Trophoblast cell (in vitro differentiated cells and primary cell): ENCODE results near the gene COTL1. TPM values are rescaled to one million over a fixed set of nuclear protein-coding genes. Genes with fewer than 3 reads are reported as not detected.

Source experiments
- DNase-seq, 2 donors: peaks; one replicate each; pipeline ENCODE4 v3.0.0-alpha.2; 2016
- H2AFZ ChIP-seq: 2 replicates; pipeline ENCODE4 v1.6.1; 2013; ENCODE audit warnings: low read length, moderate library complexity, mild to moderate bottlenecking; ENCODE audit not compliant: insufficient read depth, poor library complexity
- H2AK5ac ChIP-seq: 2 replicates; pipeline ENCODE4 v1.6.1; 2013; ENCODE audit warnings: mild to moderate bottlenecking, low read length
- H2BK120ac ChIP-seq: 2 replicates; pipeline ENCODE4 v1.6.1; 2013; ENCODE audit warnings: low read length, mild to moderate bottlenecking, moderate library complexity; ENCODE audit not compliant: insufficient read depth, poor library complexity
- H2BK12ac ChIP-seq: 2 replicates; pipeline ENCODE4 v1.6.1; 2013; ENCODE audit warnings: mild to moderate bottlenecking, low read length, moderate library complexity
- H2BK5ac ChIP-seq: 2 replicates; pipeline ENCODE4 v1.6.1; 2013; ENCODE audit warnings: low read length, low read depth, moderate library complexity, mild to moderate bottlenecking; ENCODE audit not compliant: poor library complexity
- H3K14ac ChIP-seq: 2 replicates; pipeline ENCODE4 v1.6.1; 2013; ENCODE audit warnings: mild to moderate bottlenecking, low read length
- H3K18ac ChIP-seq: 2 replicates; pipeline ENCODE4 v1.6.1; 2013; ENCODE audit warnings: mild to moderate bottlenecking, low read length
- H3K23ac ChIP-seq: 2 replicates; pipeline ENCODE4 v1.6.1; 2013; ENCODE audit warnings: low read length
- H3K27ac ChIP-seq: 2 replicates; pipeline ENCODE4 v1.5.1; 2013; ENCODE audit warnings: low read depth, mild to moderate bottlenecking, inconsistent platforms, low read length, moderate library complexity
- H3K27me3 ChIP-seq: 2 replicates; pipeline ENCODE4 v1.6.1; 2013; ENCODE audit warnings: inconsistent platforms, mild to moderate bottlenecking, low read length, moderate library complexity; ENCODE audit not compliant: insufficient read depth
- H3K36me3 ChIP-seq, 2 experiments: 1 replicate in 1 of 2; 2 replicates in 1 of 2; pipeline ENCODE4 v1.6.1; 2013; ENCODE audit warnings: low read length in 2 of 2, mild to moderate bottlenecking in 2 of 2, moderate library complexity in 1 of 2; ENCODE audit not compliant: insufficient read depth in 2 of 2, control insufficient read depth in 1 of 2
- H3K4ac ChIP-seq: 2 replicates; pipeline ENCODE4 v1.6.1; 2013; ENCODE audit warnings: low read depth, mild to moderate bottlenecking, low read length, moderate library complexity
- H3K4me1 ChIP-seq, 2 experiments: 1 replicate in 1 of 2; 2 replicates in 1 of 2; pipeline ENCODE4 v1.6.1; 2013; ENCODE audit warnings: low read length in 2 of 2, mild to moderate bottlenecking in 2 of 2, moderate library complexity in 1 of 2; ENCODE audit not compliant: insufficient read depth in 2 of 2, control insufficient read depth in 1 of 2
- H3K4me2 ChIP-seq: 2 replicates; pipeline ENCODE4 v1.6.1; 2013; ENCODE audit warnings: inconsistent platforms, mild to moderate bottlenecking, low read length, moderate library complexity
- H3K4me3 ChIP-seq: 2 replicates; pipeline ENCODE4 v1.5.1; 2013; ENCODE audit warnings: mild to moderate bottlenecking, low read depth, low read length, inconsistent platforms
- H3K79me1 ChIP-seq: one replicate; pipeline ENCODE4 v1.6.1; 2013; ENCODE audit warnings: low read length
- H3K79me2 ChIP-seq: 2 replicates; pipeline ENCODE4 v1.6.1; 2013; ENCODE audit warnings: low read length, mild to moderate bottlenecking; ENCODE audit not compliant: control insufficient read depth, insufficient read depth, poor library complexity
- H3K9ac ChIP-seq: 2 replicates; pipeline ENCODE4 v1.6.1; 2013; ENCODE audit warnings: mild to moderate bottlenecking, low read length
- H3K9me3 ChIP-seq: 2 replicates; pipeline ENCODE4 v1.6.1; 2013; ENCODE audit warnings: low read depth, mild to moderate bottlenecking, control low read depth, inconsistent platforms, low read length; ENCODE audit not compliant: insufficient read depth
- H4K12ac ChIP-seq: 2 replicates; pipeline ENCODE4 v1.6.1; 2013; ENCODE audit warnings: low read depth, mild to moderate bottlenecking, low read length, moderate library complexity
- H4K8ac ChIP-seq: 2 replicates; pipeline ENCODE4 v1.6.1; 2013; ENCODE audit warnings: low read depth, mild to moderate bottlenecking, low read length, moderate library complexity
- H4K91ac ChIP-seq: one replicate; pipeline ENCODE4 v1.6.1; 2013; ENCODE audit warnings: low read depth, mild to moderate bottlenecking, low read length, moderate library complexity
- WGBS: extraction: QIAGEN DNeasy Blood & Tissue Kit; methylation state at CpG from one replicate; pipeline ENCODE4 v1.1.7; 2013; ENCODE audit warnings: missing lambda C conversion rate; ENCODE audit not compliant: insufficient read length, insufficient coverage; ENCODE audit errors: extremely low coverage; 5-methylcytosine and 5-hydroxymethylcytosine counted together
- polyA plus RNA-seq: library from polyadenylated mRNA; stranded (reverse); fragments of 200-250 nt; gene quantifications from 2 replicates; pipeline ENCODE4 v1.2.3, GENCODE V29; 2013

Gene COTL1
- polyA plus RNA-seq = 194 and 199 TPM in 2 replicates

- peak within 1 kb of the TSS; percentile 75 for H3K9ac ChIP-seq
- H3K4me1 ChIP-seq = peaks cover 8 to 10% of the 10 kb centered on the region in 2 experiments
- whole genome bisulfite sequencing = 100% methylated on average over 2 of the region's 76 CpGs
- DNase-seq = peak; percentile 98
- H2BK5ac ChIP-seq = peak within 1 kb of the TSS; percentile 78
- peak within 1 kb of the TSS; percentile 91 for H3K27ac ChIP-seq
- H2BK120ac ChIP-seq = peak within 1 kb of the TSS; percentile 82
- peak within 1 kb of the TSS; percentile 22 for H4K12ac ChIP-seq
- H4K91ac ChIP-seq = peak within 1 kb of the TSS; percentile 84
- H2BK12ac ChIP-seq = no peak within 1 kb of the TSS
- peak within 1 kb of the TSS; percentile 95 for H3K4me2 ChIP-seq
- H3K9me3 ChIP-seq = no peaks in the 10 kb centered on the region
- peak within 1 kb of the TSS; percentile 94 for H3K4me3 ChIP-seq
- H3K14ac ChIP-seq = peak within 1 kb of the TSS; percentile 45
- peaks cover 13% of the 10 kb centered on the region for H3K79me1 ChIP-seq
- peaks cover 16% of the 10 kb centered on the region for H3K79me2 ChIP-seq
- H3K4ac ChIP-seq = peak within 1 kb of the TSS; percentile 42
- H3K18ac ChIP-seq = peak within 1 kb of the TSS; percentile 74
- H3K36me3 ChIP-seq = peaks cover 11 to 16% of the 10 kb centered on the region in 2 experiments
- H2AFZ ChIP-seq = peak within 1 kb of the TSS; percentile 59
- H3K23ac ChIP-seq = no peak within 1 kb of the TSS
- H2AK5ac ChIP-seq = no peak within 1 kb of the TSS
- H4K8ac ChIP-seq = peak within 1 kb of the TSS; percentile 81
- H3K27me3 ChIP-seq = no peaks in the 10 kb centered on the region
Observed at GRCh38 chr16:84617791-84618580, at the start of gene COTL1. TSS of gene COTL1 (minus strand) at chr16:84618078. CDS start at chr16:84617914, 164 bp downstream.

DNA sequence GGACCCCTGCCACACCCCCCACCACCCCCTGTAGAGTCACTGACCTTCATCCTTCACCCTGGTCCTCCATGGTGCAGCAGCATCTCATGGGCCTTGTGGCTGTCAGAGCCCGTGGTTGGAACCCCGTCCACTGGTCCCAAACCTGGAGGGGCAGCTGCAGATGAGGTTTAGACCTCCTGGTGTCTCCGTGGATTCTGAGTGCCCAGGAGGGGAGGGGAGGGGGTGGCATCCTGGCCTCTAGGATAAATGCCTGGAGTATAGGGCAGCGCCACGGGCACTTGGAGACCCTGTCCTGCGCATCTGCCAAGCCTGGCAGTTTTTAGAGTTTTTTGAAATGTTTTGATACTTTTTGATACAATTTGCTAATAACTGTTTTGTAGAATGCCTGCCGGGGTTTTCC, 48.0 kb upstream of the COTL1 start:
- no peak overlapping the region for H2BK120ac ChIP-seq
- H3K79me2 ChIP-seq = no peaks in the 10 kb centered on the region
- no peaks in the 10 kb centered on the region for H3K79me1 ChIP-seq
- no peak overlapping the region for H4K12ac ChIP-seq
- no peak overlapping the region for H4K91ac ChIP-seq
- H3K23ac ChIP-seq = no peak overlapping the region
- no peak overlapping the region for H2BK5ac ChIP-seq
- no peak overlapping the region for H3K18ac ChIP-seq
- no peak overlapping the region for H3K9ac ChIP-seq
- peaks cover 20 to 36% of the 10 kb centered on the region in 2 experiments for H3K36me3 ChIP-seq
- no peaks in the 10 kb centered on the region for H3K4me1 ChIP-seq
- no peak overlapping the region for H3K14ac ChIP-seq
- no peak overlapping the region for H4K8ac ChIP-seq
- no peaks in the 10 kb centered on the region for H3K9me3 ChIP-seq
- DNase-seq = no peak
- no peak overlapping the region for H3K4me3 ChIP-seq
- no peak overlapping the region for H3K4ac ChIP-seq
- no peaks in the 10 kb centered on the region for H3K27me3 ChIP-seq
- no CpG with 5 or more reads among the region's 7 CpGs for WGBS
- no peak overlapping the region for H3K4me2 ChIP-seq
- no peak overlapping the region for H3K27ac ChIP-seq
- no peak overlapping the region for H2AFZ ChIP-seq
- no peak overlapping the region for H2BK12ac ChIP-seq
- no peak overlapping the region for H2AK5ac ChIP-seq

- Histone ChIP-seq H3K27me3 (no peaks in the 10 kb centered on the region), H3K36me3 (peaks cover 21 to 39% of the 10 kb centered on the region in 2 experiments), H2AK5ac (no peak overlapping the region), H3K23ac (no peak overlapping the region), H3K79me1 (no peaks in the 10 kb centered on the region), H2AFZ (no peak overlapping the region), H3K79me2 (no peaks in the 10 kb centered on the region), H2BK12ac (no peak overlapping the region), H3K4me3 (no peak overlapping the region), H4K12ac (no peak overlapping the region), H2BK120ac (no peak overlapping the region), H3K4ac (no peak overlapping the region), H4K8ac (no peak overlapping the region), H3K9me3 (no peaks in the 10 kb centered on the region), H3K27ac (no peak overlapping the region), H3K9ac (no peak overlapping the region), H4K91ac (no peak overlapping the region), H3K14ac (no peak overlapping the region), H2BK5ac (no peak overlapping the region), H3K4me1 (no peaks in the 10 kb centered on the region), H3K4me2 (no peak overlapping the region), H3K18ac (no peak overlapping the region)
- no peak for DNase-seq
- WGBS = no CpG with 5 or more reads among the region's 2 CpGs
Observed at GRCh38 chr16:84665359-84665758, 47.5 kb upstream of the COTL1 start.

GRCh38 chr16:84663433-84664101, 45.7 kb upstream of the COTL1 start:
- no peaks in the 10 kb centered on the region for H3K9me3 ChIP-seq
- no peak overlapping the region for H3K9ac ChIP-seq
- no peak overlapping the region for H3K14ac ChIP-seq

More at GRCh38 chr16:84663433-84664101, 45.7 kb upstream of the COTL1 start:
- Histone ChIP-seq H4K8ac (no peak overlapping the region), H3K27me3 (no peaks in the 10 kb centered on the region), H2BK12ac (no peak overlapping the region), H3K27ac (no peak overlapping the region), H3K79me2 (no peaks in the 10 kb centered on the region), H2AFZ (no peak overlapping the region), H3K4ac (no peak overlapping the region), H3K36me3 (peaks cover 35 to 54% of the 10 kb centered on the region in 2 experiments), H3K4me1 (no peaks in the 10 kb centered on the region), H3K18ac (no peak overlapping the region), H4K12ac (no peak overlapping the region), H3K23ac (peak overlapping the region; percentile 26), H3K4me2 (no peak overlapping the region), H3K4me3 (no peak overlapping the region), H2BK120ac (no peak overlapping the region), H2BK5ac (no peak overlapping the region), H3K79me1 (no peaks in the 10 kb centered on the region), H4K91ac (no peak overlapping the region), H2AK5ac (no peak overlapping the region)
- WGBS = no CpG with 5 or more reads among the region's 9 CpGs
- DNase-seq = no peak
